ENCODE results near the gene CASP14. TPM values are rescaled to one million over a fixed set of nuclear protein-coding genes. Genes with fewer than 3 reads are reported as not detected.

The CASP14 gene
- total and polyA plus RNA-seq, 12 donors: not detected

DNA sequence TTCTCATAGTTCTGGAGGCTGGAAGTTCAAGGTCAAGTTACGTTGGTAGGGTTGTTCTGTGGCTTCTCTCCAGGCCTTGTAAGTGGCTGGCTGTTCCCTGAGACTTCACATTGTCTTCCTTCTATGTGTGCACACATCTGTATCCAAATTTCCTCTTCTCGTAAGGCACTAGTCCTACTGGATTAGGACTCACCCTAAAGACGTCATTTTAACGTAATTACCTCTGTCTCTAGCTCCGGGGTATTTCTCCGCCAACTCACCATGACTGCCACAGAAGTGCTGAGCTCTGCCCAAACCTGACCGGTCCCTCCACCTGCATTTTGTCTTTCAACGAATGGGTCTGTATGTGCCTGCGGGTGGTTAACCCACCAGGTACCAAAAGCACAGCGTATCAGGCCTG lies 49.2 kb downstream of the CASP14 start:
- ATAC-seq (no peak), DNase-seq (no peak)
- H3K36me3 ChIP-seq: no peaks in the 10 kb centered on the region
- no peaks in the 10 kb centered on the region for H3K27me3 ChIP-seq
- peaks cover 0 to 8% (median 0%) of the 10 kb centered on the region in 9 donors for H3K4me1 ChIP-seq
- peaks cover 0 to 18% (median 5%) of the 10 kb centered on the region in 11 donors for H3K9me3 ChIP-seq
- intact Hi-C loops (cut with DNase I): loop anchor here in 1 of 10 donors (10.0 kb wide), 1 partner anchor 366 kb away; the partner anchor contains the start of gene RASAL3
- TF ChIP-seq, protein P1, sequence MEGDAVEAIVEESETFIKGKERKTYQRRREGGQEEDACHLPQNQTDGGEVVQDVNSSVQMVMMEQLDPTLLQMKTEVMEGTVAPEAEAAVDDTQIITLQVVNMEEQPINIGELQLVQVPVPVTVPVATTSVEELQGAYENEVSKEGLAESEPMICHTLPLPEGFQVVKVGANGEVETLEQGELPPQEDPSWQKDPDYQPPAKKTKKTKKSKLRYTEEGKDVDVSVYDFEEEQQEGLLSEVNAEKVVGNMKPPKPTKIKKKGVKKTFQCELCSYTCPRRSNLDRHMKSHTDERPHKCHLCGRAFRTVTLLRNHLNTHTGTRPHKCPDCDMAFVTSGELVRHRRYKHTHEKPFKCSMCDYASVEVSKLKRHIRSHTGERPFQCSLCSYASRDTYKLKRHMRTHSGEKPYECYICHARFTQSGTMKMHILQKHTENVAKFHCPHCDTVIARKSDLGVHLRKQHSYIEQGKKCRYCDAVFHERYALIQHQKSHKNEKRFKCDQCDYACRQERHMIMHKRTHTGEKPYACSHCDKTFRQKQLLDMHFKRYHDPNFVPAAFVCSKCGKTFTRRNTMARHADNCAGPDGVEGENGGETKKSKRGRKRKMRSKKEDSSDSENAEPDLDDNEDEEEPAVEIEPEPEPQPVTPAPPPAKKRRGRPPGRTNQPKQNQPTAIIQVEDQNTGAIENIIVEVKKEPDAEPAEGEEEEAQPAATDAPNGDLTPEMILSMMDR (IDR thresholded peaks at IDR 0.05): no peak
- WGBS, 2 donors: 89 to 91% methylated on average over 10 of the region's 10 CpGs
- H3K4me3 ChIP-seq: no peak overlapping the region
- H3K27ac ChIP-seq: no peak overlapping the region

DNA sequence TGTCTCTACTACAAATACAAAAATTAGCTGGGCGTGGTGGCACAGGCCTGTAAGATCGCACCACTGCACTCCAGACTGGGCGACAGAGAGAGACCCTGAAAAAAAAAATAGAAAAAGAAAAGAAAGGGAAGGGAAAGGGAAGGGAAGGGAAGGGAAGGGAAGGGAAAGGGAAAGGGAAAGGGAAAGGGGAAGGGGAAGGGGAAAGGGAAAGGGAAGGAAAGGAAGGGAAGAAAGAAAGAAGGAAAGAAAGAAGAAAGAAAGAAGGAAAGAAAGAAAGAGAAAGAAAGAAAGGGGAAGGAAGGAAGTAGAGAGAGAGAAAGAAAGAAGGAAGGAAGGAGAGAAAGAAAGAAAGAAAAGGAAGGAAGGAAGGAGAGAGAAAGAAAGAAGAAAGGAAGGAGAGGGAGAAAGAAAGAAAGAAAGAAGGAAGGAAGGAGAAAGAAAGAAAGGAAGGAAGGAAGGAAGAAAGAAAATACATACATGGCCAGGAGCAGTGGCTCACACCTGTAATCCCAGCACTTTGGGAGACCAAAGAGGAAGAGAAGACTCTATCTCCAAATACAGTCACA lies 49.8 kb downstream of the CASP14 start:
- H3K27me3 ChIP-seq: no peaks in the 10 kb centered on the region
- peaks cover 0 to 24% (median 10%) of the 10 kb centered on the region in 11 donors for H3K9me3 ChIP-seq
- DNase-seq: no peak
- H3K36me3 ChIP-seq: no peaks in the 10 kb centered on the region
- peaks cover 0 to 8% (median 0%) of the 10 kb centered on the region in 9 donors for H3K4me1 ChIP-seq
- no peak overlapping the region for H3K4me3 ChIP-seq
- intact Hi-C loops (cut with DNase I): loop anchor here in 1 of 10 donors (10.0 kb wide), 1 partner anchor 366 kb away; the partner anchor contains the start of gene RASAL3
- no peak for ATAC-seq
- H3K27ac ChIP-seq: no peak overlapping the region
- WGBS, 2 donors: 92 to 99% methylated on average over 3 of the region's 3 CpGs
- TF ChIP-seq, protein P1 (IDR thresholded peaks at IDR 0.05): no peak

- DNase-seq (no peak), ATAC-seq (peak; percentile 41 to 79 (median 62))
- peaks cover 0 to 8% (median 0%) of the 10 kb centered on the region in 7 donors for H3K27me3 ChIP-seq
- TF ChIP-seq, protein P1 (IDR thresholded peaks at IDR 0.05): peak; percentile 46 to 77 (median 75)
- H3K4me3 ChIP-seq: no peak overlapping the region
- peak overlapping the region in 2 of 10 donors; percentile 34 to 44 for H3K27ac ChIP-seq
- H3K36me3 ChIP-seq: no peaks in the 10 kb centered on the region
- WGBS, 2 donors: 63 to 66% methylated on average over 3 of the region's 3 CpGs
- H3K4me1 ChIP-seq: peaks cover 0 to 11% (median 0%) of the 10 kb centered on the region in 9 donors
- H3K9me3 ChIP-seq: peaks cover 0 to 36% (median 16%) of the 10 kb centered on the region in 11 donors
- intact Hi-C loops (cut with DNase I): loop anchor here in 8 of 10 donors (1.0 to 10.0 kb wide), 7 partner anchors 36 to 353 kb away; no protein-coding TSS in a partner anchor
Measured at GRCh38 chr19:15101479-15102082, 52.3 kb downstream of the CASP14 start.

DNA sequence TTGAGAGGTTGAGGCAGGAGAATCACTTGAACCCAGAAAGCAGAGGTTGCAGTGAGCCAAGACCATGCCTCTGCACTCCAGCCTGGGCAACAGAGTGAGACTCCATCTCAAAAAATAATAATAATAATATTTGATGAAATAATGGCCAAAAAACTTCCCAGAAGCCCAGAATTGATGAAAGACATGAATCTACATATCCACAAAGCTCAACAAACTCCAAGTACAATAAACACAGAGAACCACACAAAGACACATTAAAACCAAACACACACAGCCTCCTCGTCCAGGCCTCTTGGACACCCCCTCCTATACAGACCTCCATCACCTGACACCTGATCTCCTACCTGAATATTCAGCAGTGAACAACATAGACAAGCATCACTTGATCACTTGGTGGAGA lies 54.7 kb downstream of the CASP14 start:
- DNase-seq (no peak), ATAC-seq (no peak)
- peaks cover 0 to 36% (median 16%) of the 10 kb centered on the region in 11 donors for H3K9me3 ChIP-seq
- H3K27me3 ChIP-seq: peaks cover 0 to 20% (median 0%) of the 10 kb centered on the region in 7 donors
- TF ChIP-seq, protein P1 (IDR thresholded peaks at IDR 0.05): no peak
- WGBS, 2 donors: 93 to 95% methylated on average over 1 of the region's 1 CpG
- no peak overlapping the region for H3K27ac ChIP-seq
- peaks cover 0 to 3% (median under 1%) of the 10 kb centered on the region in 9 donors for H3K36me3 ChIP-seq
- H3K4me3 ChIP-seq: no peak overlapping the region
- H3K4me1 ChIP-seq: peaks cover 0 to 27% (median 13%) of the 10 kb centered on the region in 9 donors
- intact Hi-C loops (cut with DNase I): loop anchor here in 5 of 10 donors (5.0 to 10.0 kb wide), 5 partner anchors 33 to 351 kb away; no protein-coding TSS in a partner anchor

Data from heart right ventricle (tissue), 16 donors.